Lower lobe of right lung (tissue), 2 donors: Measurements from ENCODE around the gene THSD7A. TPM values are rescaled to one million over a fixed set of nuclear protein-coding genes. Genes with fewer than 3 reads are reported as not detected.

Source experiments
- ATAC-seq, 2 donors: fragments of 200-7000 bp; cut with Tn5 transposase; one replicate each; pipeline ENCODE4 v1.9.1; 2020 to 2022; ENCODE audit warnings: mild to moderate bottlenecking in 2 of 2, moderate library complexity in 2 of 2
- DNase-seq: peaks from one replicate; pipeline ENCODE4 v3.0.0-alpha.2; 2020
- H3K27ac ChIP-seq: fragments of 200-600 bp; one replicate; pipeline ENCODE4 v1.8.0; 2022
- H3K27me3 ChIP-seq: fragments of 200-600 bp; one replicate; pipeline ENCODE4 v1.8.0; 2022; ENCODE audit warnings: low read depth
- H3K36me3 ChIP-seq: fragments of 200-600 bp; one replicate; pipeline ENCODE4 v1.8.0; 2022; ENCODE audit warnings: mild to moderate bottlenecking
- H3K4me1 ChIP-seq: fragments of 200-600 bp; one replicate; pipeline ENCODE4 v1.8.0; 2022
- H3K4me3 ChIP-seq: fragments of 200-600 bp; one replicate; pipeline ENCODE4 v1.8.0; 2022; ENCODE audit warnings: mild to moderate bottlenecking
- H3K9me3 ChIP-seq: fragments of 200-600 bp; one replicate; pipeline ENCODE4 v1.8.0; 2022
- CTCF ChIP-seq: fragments of 200-600 bp; IDR thresholded peaks from one replicate; pipeline ENCODE4 v1.8.0; 2022; ENCODE audit warnings: antibody characterized with exemption, mild to moderate bottlenecking
- intact Hi-C: fragments of 100-400 bp; cut with DNase I; formaldehyde crosslinking; loops from one replicate; pipeline ENCODE4 v1.11.0; 2022
- total RNA-seq: library from RNA; stranded (reverse); fragmentation: NEBNext Ultra II Directional; extraction: Animal tissue kit (Norgen Biotek cat#: 25700); gene quantifications from one replicate; pipeline ENCODE4 v1.2.1, GENCODE V29; 2021
- donor health status: DM: no; HTN: yes; CAD: no; lungs with severe emphysema.

THSD7A gene
- total RNA-seq, 1 donor from 2014 or later: 7.2 TPM

DNA sequence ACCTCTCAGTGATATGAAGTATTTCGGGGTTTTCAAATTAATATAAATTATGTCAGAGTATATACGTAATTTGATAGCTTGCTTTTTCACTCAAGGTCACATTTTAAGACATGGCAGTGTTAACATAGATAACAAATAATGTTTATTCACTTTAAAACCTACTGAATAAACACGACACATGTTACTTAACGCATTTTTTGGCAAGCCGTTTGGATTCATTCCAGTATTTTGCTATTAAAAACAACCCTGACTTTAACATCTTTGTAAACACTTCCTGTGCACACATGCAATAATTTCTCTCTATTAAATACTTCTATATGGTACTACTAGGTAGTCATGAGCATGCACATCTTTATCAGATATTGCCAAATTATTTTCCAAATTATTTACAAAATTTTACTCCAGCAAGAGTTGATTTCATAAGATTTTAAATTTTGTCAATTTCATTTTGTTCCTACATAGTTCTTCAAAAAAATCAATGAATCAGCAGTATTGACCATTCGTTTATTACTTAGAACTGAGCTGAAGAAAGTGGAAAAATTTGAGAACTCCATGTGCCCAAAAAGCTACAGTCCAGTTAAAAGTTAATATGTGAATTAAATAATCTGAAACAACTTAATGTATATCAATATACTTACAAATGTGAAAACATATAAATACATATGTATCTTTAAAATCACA is 26.8 kb upstream of the THSD7A start:
- no peaks in the 10 kb centered on the region for H3K9me3 ChIP-seq
- intact Hi-C loops: no loop called here
- no peaks in the 10 kb centered on the region for H3K36me3 ChIP-seq
- H3K4me1 ChIP-seq: no peaks in the 10 kb centered on the region
- TF ChIP-seq CTCF: no peak
- ATAC-seq (no peak), DNase-seq (no peak)
- no peak overlapping the region for H3K4me3 ChIP-seq
- H3K27me3 ChIP-seq: no peaks in the 10 kb centered on the region
- H3K27ac ChIP-seq: no peak overlapping the region

- TF ChIP-seq CTCF: no peak
- H3K4me1 ChIP-seq: no peaks in the 10 kb centered on the region
- no peak overlapping the region for H3K4me3 ChIP-seq
- H3K36me3 ChIP-seq: no peaks in the 10 kb centered on the region
- no peak overlapping the region for H3K27ac ChIP-seq
- DNase-seq (no peak), ATAC-seq (no peak)
- no peaks in the 10 kb centered on the region for H3K27me3 ChIP-seq
- intact Hi-C loops: no loop called here
- H3K9me3 ChIP-seq: no peaks in the 10 kb centered on the region
These were observed 26.0 kb upstream of the THSD7A start for GRCh38 chr7:11858026-11858425.

- ATAC-seq: no peak
- intact Hi-C loops: no loop called here
- H3K9me3 ChIP-seq: no peaks in the 10 kb centered on the region
- H3K27me3 ChIP-seq: no peaks in the 10 kb centered on the region
- no peak for DNase-seq
- no peak overlapping the region for H3K4me3 ChIP-seq
- no peaks in the 10 kb centered on the region for H3K4me1 ChIP-seq
- TF ChIP-seq CTCF: no peak
- H3K27ac ChIP-seq: no peak overlapping the region
- H3K36me3 ChIP-seq: no peaks in the 10 kb centered on the region
These were observed 16.3 kb upstream of the THSD7A start for GRCh38 chr7:11848251-11848650.

DNA sequence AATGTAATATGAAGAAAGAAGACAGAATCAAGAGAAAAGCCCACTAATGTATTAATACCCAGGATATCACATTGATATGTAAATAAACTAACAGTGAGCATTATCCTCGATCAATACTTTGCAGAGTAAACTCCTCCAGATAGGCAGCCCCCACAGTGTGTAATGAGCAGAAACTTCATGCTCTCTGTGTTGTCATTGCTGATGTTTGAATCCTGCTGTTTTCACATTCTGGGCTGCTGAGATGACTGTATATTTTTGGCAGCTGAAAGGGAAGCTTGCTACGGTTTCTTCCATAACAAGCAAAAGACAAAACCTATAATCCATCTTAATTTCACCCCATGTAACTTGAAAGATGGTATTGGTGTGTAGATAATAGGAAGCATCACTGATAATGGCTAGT is 15.3 kb upstream of the THSD7A start:
- no peak overlapping the region for H3K27ac ChIP-seq
- no peak overlapping the region for H3K4me3 ChIP-seq
- no peak for DNase-seq
- no peaks in the 10 kb centered on the region for H3K36me3 ChIP-seq
- no peak for TF ChIP-seq CTCF
- H3K9me3 ChIP-seq: no peaks in the 10 kb centered on the region
- H3K27me3 ChIP-seq: no peaks in the 10 kb centered on the region
- ATAC-seq: no peak
- no peaks in the 10 kb centered on the region for H3K4me1 ChIP-seq
- intact Hi-C loops: no loop called here

DNA sequence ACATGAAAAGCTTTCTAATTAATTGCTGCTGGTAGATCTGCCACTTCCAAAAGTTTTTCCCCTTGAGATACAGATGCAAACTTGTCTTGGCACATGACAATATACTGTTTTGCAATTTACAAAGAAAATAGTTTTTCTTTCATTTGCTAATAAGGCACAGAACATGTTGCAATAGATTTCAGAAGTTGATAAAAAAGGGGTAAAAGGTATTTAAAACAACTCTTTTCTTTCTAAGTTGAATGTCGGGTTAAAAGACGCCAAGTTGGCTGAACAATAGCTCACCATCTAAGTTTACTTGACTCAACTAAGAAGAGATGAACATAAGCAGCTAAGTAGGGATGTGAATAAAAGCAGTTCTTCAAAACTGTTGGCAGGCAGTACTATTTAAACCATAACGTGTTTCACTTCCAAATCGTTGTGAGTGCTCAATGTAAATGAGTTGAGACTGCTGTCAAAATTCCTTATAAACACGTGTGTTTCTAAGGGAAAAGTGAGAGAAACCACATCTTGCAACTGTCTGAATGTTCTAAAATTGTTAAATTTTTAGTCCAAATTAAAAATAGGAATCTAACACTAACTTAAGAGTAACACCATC is 14.5 kb upstream of the THSD7A start:
- Histone ChIP-seq H3K4me3 (no peak overlapping the region), H3K4me1 (no peaks in the 10 kb centered on the region), H3K36me3 (no peaks in the 10 kb centered on the region), H3K27me3 (no peaks in the 10 kb centered on the region), H3K27ac (no peak overlapping the region), H3K9me3 (no peaks in the 10 kb centered on the region)
- no peak for ATAC-seq
- TF ChIP-seq CTCF: no peak
- intact Hi-C loops: no loop called here
- DNase-seq: no peak
